CD4-positive, alpha-beta T cell treated with Interleukin-1 beta for 1 hour (primary cell): ENCODE results near the gene MCF2L2.
"Not testable (repeated sequence)": the region's sequence is repeated elsewhere in the genome, so short reads cannot be mapped to it uniquely, and the experiment has no call there.

Experiments
- DNase-seq, 2 donors: peaks; one replicate each; pipeline ENCODE4 v3.0.0-alpha.2; 2020 to 2022

Gene MCF2L2

DNA sequence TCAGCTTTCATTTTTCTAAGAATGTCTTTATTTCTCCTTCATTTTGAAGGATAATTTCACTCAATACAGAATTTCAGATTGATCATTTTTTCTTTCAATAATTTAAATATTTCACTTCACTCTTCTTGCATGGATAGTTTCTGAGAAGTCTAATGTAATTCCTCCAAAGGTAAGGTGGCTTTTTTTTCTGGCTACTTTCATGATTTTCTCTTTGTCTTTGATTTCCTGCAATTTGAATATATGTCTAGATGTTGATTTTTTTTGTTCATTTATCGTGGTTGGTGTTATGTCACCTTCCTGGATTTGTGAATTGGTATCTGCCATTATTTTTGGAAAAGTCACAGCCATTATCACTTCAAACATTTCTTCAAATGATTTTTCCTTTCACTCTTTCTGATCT lies 14.6 kb upstream of the MCF2L2 start:
- DNase-seq: no peak

- DNase-seq: not testable (repeated sequence)
Measured at GRCh38 chr3:183440521-183440920, 12.1 kb upstream of the MCF2L2 start.

DNA sequence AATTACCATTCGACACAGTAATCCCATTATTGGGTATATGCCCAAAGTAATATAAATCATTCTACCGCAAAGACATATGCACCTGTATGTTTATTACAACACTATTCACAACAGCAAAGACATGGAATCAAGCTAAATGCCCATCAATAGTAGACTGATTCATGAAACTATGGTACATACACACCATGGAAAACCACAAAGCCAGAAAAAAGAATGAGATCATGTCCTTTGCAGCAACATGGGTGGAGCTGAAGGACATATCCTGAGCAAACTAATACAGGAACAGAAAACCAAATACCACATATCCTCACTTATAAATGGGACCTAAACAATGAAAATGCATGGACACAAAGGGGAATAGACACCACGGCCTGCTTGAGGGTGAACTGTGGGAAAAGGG lies 11.1 kb upstream of the MCF2L2 start:
- DNase-seq: no peak

DNA sequence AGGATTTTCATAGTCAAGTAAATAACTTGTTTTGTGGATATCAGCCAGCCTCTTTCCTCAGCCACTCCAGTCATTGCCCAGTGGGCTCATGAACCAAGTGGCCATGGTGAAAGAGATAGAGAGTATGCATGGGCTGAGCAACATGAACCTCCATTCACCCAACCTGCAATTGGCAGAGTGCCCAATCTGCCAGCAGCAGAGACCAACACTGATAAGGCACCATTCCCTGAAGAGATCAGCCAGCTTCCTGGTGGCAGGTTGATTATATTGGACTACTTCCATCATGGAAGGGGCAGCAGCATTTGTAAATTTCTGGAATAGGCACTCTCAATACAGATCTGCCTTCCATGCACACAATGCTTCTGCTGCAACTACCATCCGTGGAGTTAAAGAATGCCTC lies 10.3 kb upstream of the MCF2L2 start:
- DNase-seq: no peak

DNA sequence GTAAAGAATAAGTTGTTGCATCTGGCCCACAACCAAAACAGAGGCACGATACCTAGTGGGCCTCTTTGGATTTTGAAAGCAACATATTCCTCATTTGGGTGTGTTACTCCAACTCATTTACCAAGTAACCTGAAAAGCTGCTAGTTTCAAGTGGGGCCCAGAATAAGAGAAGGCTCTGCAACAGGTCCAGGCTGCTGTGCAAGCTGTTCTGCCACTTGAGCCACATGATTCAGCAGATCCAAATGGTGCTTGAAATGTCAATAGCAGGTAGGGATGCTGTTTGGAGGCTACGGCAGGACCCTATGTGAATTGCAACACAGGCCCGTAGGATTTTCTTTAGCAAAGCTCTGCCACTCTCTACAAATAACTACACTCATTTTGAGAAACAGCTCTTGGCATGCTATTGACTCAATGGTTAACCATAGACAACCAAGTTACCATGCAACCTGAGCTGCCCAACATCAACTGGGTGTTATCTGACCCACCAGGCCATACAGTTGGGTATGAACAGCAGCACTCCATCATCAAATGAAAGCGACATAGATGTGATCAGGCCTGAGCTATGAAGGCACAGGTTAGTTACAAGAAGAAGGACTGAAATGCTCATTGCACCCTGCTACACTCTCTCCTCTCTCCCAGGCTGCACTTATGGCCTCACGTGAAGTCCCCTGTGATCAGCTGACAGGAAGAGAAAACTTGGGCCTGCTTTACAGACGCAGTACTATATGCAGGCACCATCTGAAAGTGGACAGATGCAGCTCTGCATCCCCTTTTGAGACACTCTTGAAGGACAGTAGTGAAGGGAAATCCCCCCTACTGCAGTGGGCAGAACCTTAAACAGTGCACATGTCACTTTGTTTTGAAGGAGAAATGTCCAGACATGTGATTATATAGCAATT lies 9.5 kb upstream of the MCF2L2 start:
- no peak for DNase-seq

- no peak for DNase-seq
Measured at GRCh38 chr3:183437061-183437460, 8.6 kb upstream of the MCF2L2 start.

GRCh38 chr3:183435661-183436060 lies 7.2 kb upstream of the MCF2L2 start:
- no peak for DNase-seq

DNA sequence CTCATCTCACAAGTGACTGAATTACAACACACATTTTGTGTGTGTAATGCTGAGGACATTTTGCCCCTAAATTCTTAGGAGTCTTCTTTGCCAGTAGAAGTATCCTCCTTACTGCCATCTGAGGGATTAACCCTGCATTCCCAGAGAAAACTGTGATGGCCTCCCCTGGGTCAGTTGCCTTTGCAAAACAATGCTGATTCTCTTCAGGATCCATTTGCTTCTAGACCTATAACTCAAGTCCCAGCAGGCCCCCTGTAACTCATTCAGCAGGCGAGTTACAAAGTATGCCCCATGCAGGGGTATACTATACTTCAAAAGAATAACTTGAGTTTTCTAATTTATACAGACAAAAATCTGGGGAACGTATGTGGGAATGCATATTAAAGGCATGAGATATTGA lies 6.6 kb upstream of the MCF2L2 start:
- no peak for DNase-seq

DNA sequence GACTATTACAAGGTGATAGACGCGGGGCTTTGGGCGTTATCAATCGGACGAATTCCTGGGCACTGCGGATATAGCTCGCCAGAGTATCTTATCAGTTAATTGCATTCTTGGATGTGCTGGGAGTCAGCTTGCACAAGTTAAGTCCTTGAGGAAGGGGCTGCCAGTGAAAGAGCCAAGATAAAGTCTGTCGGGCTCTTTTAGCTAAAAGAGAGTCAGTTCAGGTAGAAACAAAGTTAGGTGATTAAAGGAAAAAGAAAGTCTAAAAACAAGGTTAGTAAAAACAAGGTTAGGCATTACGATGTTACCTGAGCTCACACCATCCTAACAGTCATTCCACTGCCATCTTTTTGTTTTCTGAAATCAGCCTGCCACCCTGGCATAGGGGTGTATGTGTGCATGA lies 6.1 kb upstream of the MCF2L2 start:
- DNase-seq: no peak

DNA sequence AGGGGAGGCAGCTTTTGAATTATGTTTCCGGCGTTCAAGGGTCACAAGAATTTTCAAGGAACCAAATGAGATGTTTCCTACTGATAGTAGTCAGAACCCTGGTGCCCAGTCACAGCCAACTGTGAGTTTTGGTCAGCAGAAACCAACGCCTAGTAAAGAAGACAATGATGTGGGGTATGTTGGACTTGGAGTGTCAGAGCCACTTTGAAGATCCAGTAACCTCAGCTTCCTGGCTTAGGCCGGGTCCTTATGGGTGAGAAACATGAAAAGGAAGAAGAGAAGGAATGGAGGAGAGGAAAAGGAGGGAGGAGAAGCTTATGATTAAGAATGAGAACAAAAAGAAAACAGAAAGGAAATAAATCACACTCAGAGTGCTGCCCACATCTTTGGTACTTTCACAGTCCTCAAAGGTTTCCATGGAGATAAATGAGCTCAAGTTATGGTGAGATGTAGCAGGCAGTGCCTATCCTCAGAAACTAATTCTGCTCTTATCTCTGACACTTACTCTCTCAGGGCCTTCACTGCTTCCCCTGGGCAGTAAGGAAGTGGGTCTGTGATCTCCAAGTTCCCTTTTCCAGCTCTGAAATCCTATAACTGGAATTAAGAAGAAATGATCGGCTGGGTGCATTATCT lies 2.0 kb upstream of the MCF2L2 start:
- no peak for DNase-seq

GRCh38 chr3:183427876-183428446 lies 458 bp downstream of the MCF2L2 start:
- DNase-seq: peak; percentile 9 to 26

GRCh38 chr3:183427196-183427875 lies 1.1 kb downstream of the MCF2L2 start:
- DNase-seq: no peak

DNA sequence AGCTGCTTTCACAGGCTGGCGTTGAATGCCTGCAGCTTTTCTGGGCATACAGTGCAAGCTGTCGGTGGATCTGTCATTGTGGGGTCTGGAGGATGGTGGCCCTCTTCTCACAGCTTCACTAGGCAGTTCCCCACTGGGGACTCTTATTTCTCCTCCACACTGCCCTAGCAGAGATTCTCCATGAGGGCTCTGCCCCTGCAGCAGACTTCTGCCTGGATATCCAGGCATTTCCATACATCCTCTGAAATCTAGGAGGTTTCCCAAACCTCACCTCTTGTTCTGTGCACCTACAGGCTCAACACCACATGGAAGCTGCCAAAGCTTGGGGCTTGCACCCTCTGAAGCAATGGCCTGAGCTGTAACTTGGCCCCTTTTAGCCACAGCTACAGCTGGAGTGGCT lies 9.6 kb downstream of the MCF2L2 start:
- DNase-seq: not testable (repeated sequence)

DNA sequence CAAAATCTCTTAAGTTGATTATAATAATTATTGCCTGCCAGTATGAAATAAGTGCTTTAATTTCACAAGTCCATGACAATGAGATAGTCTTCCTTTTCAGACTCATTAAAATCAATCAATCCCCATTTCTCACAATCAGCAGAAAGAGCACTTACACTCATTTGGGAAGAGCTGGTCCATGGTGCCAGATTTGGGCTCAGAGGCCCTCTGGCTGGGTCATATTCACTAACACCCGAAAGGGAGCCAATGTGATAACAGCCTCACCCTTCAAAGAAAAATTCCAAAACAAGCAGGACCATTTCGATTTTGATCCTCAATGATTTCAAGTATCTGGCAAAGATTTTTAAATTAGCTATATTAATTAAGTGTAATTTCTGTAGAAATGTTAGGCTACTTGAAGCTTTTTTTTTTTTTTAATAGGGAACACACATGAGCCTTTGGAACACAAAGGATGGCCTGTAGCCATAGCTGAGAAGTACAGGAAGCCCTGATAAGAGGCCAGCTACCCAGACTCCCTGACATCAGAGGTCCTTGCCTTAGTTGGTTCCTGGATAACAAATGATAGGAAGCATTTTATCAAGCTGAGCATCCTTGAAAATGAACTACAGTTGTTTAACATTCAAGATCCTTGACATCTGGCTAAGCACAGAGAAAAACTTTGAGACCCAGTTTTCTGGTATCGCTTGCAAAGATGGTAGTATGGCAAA lies 17.1 kb downstream of the MCF2L2 start:
- no peak for DNase-seq

- DNase-seq: no peak
Measured at GRCh38 chr3:183410759-183411158, 17.7 kb downstream of the MCF2L2 start.

- no peak for DNase-seq
Measured at GRCh38 chr3:183410280-183410679, 18.1 kb downstream of the MCF2L2 start.

GRCh38 chr3:183409219-183409618 lies 19.2 kb downstream of the MCF2L2 start:
- no peak for DNase-seq

DNA sequence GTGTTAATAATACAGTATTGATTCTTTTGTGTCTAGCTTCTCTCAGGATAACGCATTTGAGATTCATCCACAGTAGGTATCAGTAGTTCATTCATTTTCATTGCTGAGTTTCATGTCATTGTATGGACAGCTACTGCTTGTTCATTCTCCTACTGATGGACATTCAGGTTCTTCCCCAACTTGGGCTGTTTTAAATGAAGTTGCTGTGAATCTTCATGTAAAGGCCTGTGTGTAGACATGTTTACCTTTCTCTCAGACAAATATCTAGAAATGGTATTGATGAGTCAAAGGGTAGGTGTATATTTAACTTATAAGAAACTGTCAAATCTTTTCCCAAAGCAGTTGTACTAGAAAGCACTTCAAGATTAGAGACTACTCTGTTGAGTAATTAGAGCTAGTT lies 26.7 kb downstream of the MCF2L2 start:
- no peak for DNase-seq

DNA sequence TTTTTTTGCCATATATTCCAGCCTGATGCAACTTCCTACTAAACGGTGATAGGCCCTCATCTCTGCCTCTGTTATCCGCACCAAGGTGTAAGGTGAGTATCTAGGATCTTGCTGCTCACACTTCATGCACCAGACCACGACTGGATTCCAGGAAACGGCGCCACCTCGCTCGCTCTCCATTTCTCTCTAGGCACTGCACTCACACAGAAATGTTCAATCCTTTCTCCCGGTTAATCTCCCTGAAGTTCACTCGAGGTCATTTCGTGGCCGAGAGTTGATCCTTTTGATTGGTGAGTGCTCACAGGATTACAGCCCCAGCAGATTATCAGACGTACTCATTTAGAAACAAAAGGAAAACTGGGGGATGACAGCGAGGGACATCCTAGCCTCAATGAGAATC lies 28.1 kb downstream of the MCF2L2 start:
- no peak for DNase-seq

DNA sequence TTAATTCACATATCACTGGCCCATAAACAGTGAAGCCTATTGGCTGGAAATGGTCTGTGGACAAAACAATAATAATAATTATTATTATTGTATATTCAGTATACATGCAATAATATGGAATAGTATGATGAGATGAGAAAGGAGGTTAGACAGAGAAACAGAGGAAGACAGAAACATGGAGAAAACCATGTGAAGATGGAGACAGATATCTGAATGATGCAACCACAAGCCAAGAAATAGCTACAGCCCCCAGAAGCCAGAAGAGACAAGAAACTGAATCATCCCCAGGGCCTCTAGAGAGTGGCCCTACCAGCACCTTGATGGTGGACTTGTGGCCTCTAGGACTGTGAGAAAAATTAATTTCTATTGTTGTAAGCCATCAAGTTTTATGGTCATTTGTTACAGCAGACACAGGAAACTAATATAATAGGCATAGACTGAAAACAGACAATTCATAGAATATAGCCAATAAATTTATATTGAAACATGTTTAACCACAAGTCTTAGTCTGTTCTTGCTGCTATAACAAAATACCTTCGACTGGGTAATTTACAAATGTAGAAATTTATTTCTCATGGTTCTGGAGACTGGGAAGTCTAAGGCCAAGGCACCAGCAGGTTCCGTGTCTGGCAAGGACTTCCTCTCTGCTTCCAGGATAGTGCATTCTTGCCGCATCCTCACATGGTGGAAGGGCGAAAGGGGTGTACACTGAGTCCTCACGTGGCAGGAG lies 31.6 kb downstream of the MCF2L2 start:
- no peak for DNase-seq

- no peak for DNase-seq
Measured at GRCh38 chr3:183394150-183394549, 34.3 kb downstream of the MCF2L2 start.

DNA sequence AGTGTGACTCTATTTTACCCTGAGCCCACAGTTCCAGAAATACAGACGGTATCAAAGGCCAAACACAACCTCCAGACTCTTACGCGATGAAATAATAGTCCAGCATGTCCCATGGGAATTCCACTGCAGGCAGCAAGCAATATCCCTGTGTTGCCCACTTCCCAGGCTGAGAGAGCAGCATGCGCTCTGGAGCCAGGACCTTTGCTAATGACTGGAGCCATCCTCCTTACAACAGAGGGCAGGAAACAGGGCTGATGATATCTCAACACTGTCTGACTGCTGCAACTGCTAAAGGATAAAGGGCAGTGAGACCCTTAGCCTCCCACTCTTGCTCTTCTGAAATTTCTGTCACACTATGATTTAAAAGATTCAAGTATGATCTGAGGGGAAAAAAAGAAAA lies 34.8 kb downstream of the MCF2L2 start:
- no peak for DNase-seq
